Measurements from ENCODE around the gene KLHL42.

KLHL42 gene

GRCh38 chr12:27826076-27826475 lies 46.0 kb downstream of the KLHL42 start:
- no peak for TF ChIP-seq CTCF (conservative IDR thresholded peaks at IDR 0.05; ENCODE audit: low read depth, low read length)
- no peak for DNase-seq (ENCODE audit: low read depth)
- no peak overlapping the region for H3K4me3 ChIP-seq (ENCODE audit: low read length)

GRCh38 chr12:27828196-27828595 lies 48.2 kb downstream of the KLHL42 start:
- no peak overlapping the region for H3K4me3 ChIP-seq (ENCODE audit: low read length)
- DNase-seq (ENCODE audit: low read depth), result no peak
- TF ChIP-seq CTCF (conservative IDR thresholded peaks at IDR 0.05; ENCODE audit: low read depth, low read length), result no peak

GRCh38 chr12:27838543-27839185 lies 58.6 kb downstream of the KLHL42 start:
- no peak overlapping the region for H3K4me3 ChIP-seq (ENCODE audit: low read length)
- no peak for DNase-seq (ENCODE audit: low read depth)
- no peak for TF ChIP-seq CTCF (conservative IDR thresholded peaks at IDR 0.05; ENCODE audit: low read depth, low read length)

GRCh38 chr12:27840229-27840999 lies 60.4 kb downstream of the KLHL42 start:
- H3K4me3 ChIP-seq (ENCODE audit: low read length), result no peak overlapping the region
- no peak for DNase-seq (ENCODE audit: low read depth)
- peak; percentile 64 for TF ChIP-seq CTCF (conservative IDR thresholded peaks at IDR 0.05; ENCODE audit: low read depth, low read length)

- H3K4me3 ChIP-seq (ENCODE audit: low read length), result no peak overlapping the region
- DNase-seq (ENCODE audit: low read depth), result peak; percentile 33
- no peak for TF ChIP-seq CTCF (conservative IDR thresholded peaks at IDR 0.05; ENCODE audit: low read depth, low read length)
These were observed 61.4 kb downstream of the KLHL42 start for GRCh38 chr12:27841392-27841882.

- H3K4me3 ChIP-seq (ENCODE audit: low read length), result peak overlapping the region; percentile 34
- no peak for TF ChIP-seq CTCF (conservative IDR thresholded peaks at IDR 0.05; ENCODE audit: low read depth, low read length)
- peak; percentile 94 for DNase-seq (ENCODE audit: low read depth)
These were observed 63.7 kb downstream of the KLHL42 start for GRCh38 chr12:27843714-27844245.

Data from retinal pigment epithelial cell (primary cell).